Ectodermal cell (in vitro differentiated cells): ENCODE measurements around the gene ACE.

ENCODE experiments used
- H3K27ac ChIP-seq: 2 replicates; pipeline ENCODE4 v1.7.0; 2013; ENCODE audit warnings: mild to moderate bottlenecking, low read depth, low read length; ENCODE audit not compliant: insufficient read depth, poor library complexity, severe bottlenecking
- H3K27me3 ChIP-seq: 2 replicates; pipeline ENCODE4 v1.7.0; 2013; ENCODE audit warnings: mild to moderate bottlenecking, low read length; ENCODE audit not compliant: insufficient read depth, control insufficient read depth, poor library complexity, severe bottlenecking
- H3K36me3 ChIP-seq: one replicate; pipeline ENCODE4 v1.7.0; 2013; ENCODE audit warnings: low read length; ENCODE audit not compliant: control insufficient read depth, insufficient read depth
- H3K4me1 ChIP-seq: one replicate; pipeline ENCODE4 v1.7.0; 2013; ENCODE audit warnings: low read length; ENCODE audit not compliant: control insufficient read depth, insufficient read depth
- H3K4me3 ChIP-seq: 2 replicates; pipeline ENCODE4 v1.7.0; 2013; ENCODE audit warnings: low read depth, low read length, control low read depth; ENCODE audit not compliant: insufficient read depth
- H3K9me3 ChIP-seq: 2 replicates; pipeline ENCODE4 v1.7.0; 2013; ENCODE audit warnings: mild to moderate bottlenecking, low read length, moderate library complexity; ENCODE audit not compliant: control insufficient read depth
- WGBS, 2 experiments: methylation state at CpG; one replicate each; pipeline ENCODE4 v1.1.7; 2013; ENCODE audit warnings: missing lambda C conversion rate in 2 of 2; 5-methylcytosine and 5-hydroxymethylcytosine counted together

Gene ACE

GRCh38 chr17:63480826-63481487 lies 4.1 kb downstream of the ACE start:
- no peak overlapping the region for H3K27ac ChIP-seq
- no peaks in the 10 kb centered on the region for H3K9me3 ChIP-seq
- WGBS, 2 experiments, result 84 to 86% methylated on average over 11 of the region's 11 CpGs
- H3K4me1 ChIP-seq, result peaks cover 11% of the 10 kb centered on the region
- no peak overlapping the region for H3K4me3 ChIP-seq
- H3K27me3 ChIP-seq, result peaks cover 36% of the 10 kb centered on the region
- no peaks in the 10 kb centered on the region for H3K36me3 ChIP-seq

- Histone ChIP-seq H3K27me3 (peaks cover 31% of the 10 kb centered on the region), H3K27ac (no peak overlapping the region), H3K36me3 (no peaks in the 10 kb centered on the region), H3K4me3 (no peak overlapping the region), H3K4me1 (peaks cover 11% of the 10 kb centered on the region), H3K9me3 (no peaks in the 10 kb centered on the region)
- WGBS, 2 experiments, result 95% methylated on average over 16 of the region's 16 CpGs
Observed at GRCh38 chr17:63481488-63481870, 4.6 kb downstream of the ACE start.

GRCh38 chr17:63482509-63482908 lies 5.6 kb downstream of the ACE start:
- Histone ChIP-seq H3K4me1 (peaks cover 11% of the 10 kb centered on the region), H3K27me3 (peaks cover 20% of the 10 kb centered on the region), H3K36me3 (no peaks in the 10 kb centered on the region), H3K27ac (no peak overlapping the region), H3K4me3 (no peak overlapping the region), H3K9me3 (no peaks in the 10 kb centered on the region)
- 91 to 95% methylated on average over 16 of the region's 16 CpGs for WGBS, 2 experiments

GRCh38 chr17:63483038-63483437 lies 6.2 kb downstream of the ACE start:
- Histone ChIP-seq H3K36me3 (no peaks in the 10 kb centered on the region), H3K27ac (no peak overlapping the region), H3K27me3 (peaks cover 15% of the 10 kb centered on the region), H3K4me3 (no peak overlapping the region), H3K9me3 (no peaks in the 10 kb centered on the region), H3K4me1 (peaks cover 6% of the 10 kb centered on the region)
- 86 to 88% methylated on average over 10 of the region's 10 CpGs for WGBS, 2 experiments

- 96% methylated on average over 16 of the region's 16 CpGs for WGBS, 2 experiments
- Histone ChIP-seq H3K4me1 (peaks cover under 1% of the 10 kb centered on the region), H3K4me3 (no peak overlapping the region), H3K36me3 (no peaks in the 10 kb centered on the region), H3K9me3 (no peaks in the 10 kb centered on the region), H3K27ac (no peak overlapping the region), H3K27me3 (peaks cover 6% of the 10 kb centered on the region)
Observed at GRCh38 chr17:63483655-63484575, 7.1 kb downstream of the ACE start.

- Histone ChIP-seq H3K36me3 (no peaks in the 10 kb centered on the region), H3K9me3 (no peaks in the 10 kb centered on the region), H3K27ac (no peak overlapping the region), H3K4me1 (no peaks in the 10 kb centered on the region), H3K27me3 (no peaks in the 10 kb centered on the region), H3K4me3 (no peak overlapping the region)
- WGBS, 2 experiments, result 90 to 91% methylated on average over 12 of the region's 12 CpGs
Observed at GRCh38 chr17:63486317-63487013, 9.6 kb downstream of the ACE start.

- Histone ChIP-seq H3K4me1 (no peaks in the 10 kb centered on the region), H3K27ac (no peak overlapping the region), H3K36me3 (no peaks in the 10 kb centered on the region), H3K4me3 (no peak overlapping the region), H3K9me3 (no peaks in the 10 kb centered on the region), H3K27me3 (no peaks in the 10 kb centered on the region)
- 89 to 93% methylated on average over 11 of the region's 11 CpGs for WGBS, 2 experiments
Observed at GRCh38 chr17:63487014-63487339, 10.1 kb downstream of the ACE start.

- H3K4me1 ChIP-seq, result no peaks in the 10 kb centered on the region
- no peaks in the 10 kb centered on the region for H3K36me3 ChIP-seq
- 93% methylated on average over 10 of the region's 10 CpGs for WGBS, 2 experiments
- no peaks in the 10 kb centered on the region for H3K27me3 ChIP-seq
- no peaks in the 10 kb centered on the region for H3K9me3 ChIP-seq
- no peak overlapping the region for H3K4me3 ChIP-seq
- no peak overlapping the region for H3K27ac ChIP-seq
Observed at GRCh38 chr17:63488851-63489250, 12.0 kb downstream of the ACE start.

- H3K4me3 ChIP-seq, result no peak overlapping the region
- H3K9me3 ChIP-seq, result no peaks in the 10 kb centered on the region
- H3K36me3 ChIP-seq, result no peaks in the 10 kb centered on the region
- H3K27ac ChIP-seq, result no peak overlapping the region
- 92 to 95% methylated on average over 6 of the region's 6 CpGs for WGBS, 2 experiments
- H3K4me1 ChIP-seq, result no peaks in the 10 kb centered on the region
- no peaks in the 10 kb centered on the region for H3K27me3 ChIP-seq
Observed at GRCh38 chr17:63489291-63489690, 12.4 kb downstream of the ACE start.

- WGBS, 2 experiments, result 72 to 78% methylated on average over 10 of the region's 10 CpGs
- Histone ChIP-seq H3K9me3 (no peaks in the 10 kb centered on the region), H3K27me3 (no peaks in the 10 kb centered on the region), H3K27ac (no peak overlapping the region), H3K36me3 (no peaks in the 10 kb centered on the region), H3K4me1 (no peaks in the 10 kb centered on the region), H3K4me3 (no peak overlapping the region)
Observed at GRCh38 chr17:63490329-63490728, 13.5 kb downstream of the ACE start.
